Measurements from ENCODE around the gene RIOK1.

Gene RIOK1

DNA sequence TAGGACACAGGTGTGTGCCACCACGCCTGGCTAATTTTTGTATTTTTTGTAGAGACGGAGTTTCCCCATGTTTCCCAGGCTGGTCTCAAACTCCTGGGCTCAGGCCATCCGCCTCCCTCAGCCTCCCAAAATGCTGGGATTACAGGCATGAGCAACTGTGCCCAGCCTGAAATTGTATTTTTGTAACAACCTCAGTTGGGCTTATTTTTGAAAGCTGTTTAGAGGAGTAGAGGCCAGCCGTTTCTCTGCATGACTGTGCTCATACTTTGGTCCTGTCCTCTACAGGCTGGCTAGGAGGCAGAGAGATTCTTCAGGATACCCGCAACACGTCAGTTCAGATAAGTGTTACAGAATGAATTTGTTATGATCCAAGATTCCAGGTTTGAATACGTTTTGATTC, 22.2 kb upstream of the RIOK1 start:
- TF ChIP-seq, protein P1, sequence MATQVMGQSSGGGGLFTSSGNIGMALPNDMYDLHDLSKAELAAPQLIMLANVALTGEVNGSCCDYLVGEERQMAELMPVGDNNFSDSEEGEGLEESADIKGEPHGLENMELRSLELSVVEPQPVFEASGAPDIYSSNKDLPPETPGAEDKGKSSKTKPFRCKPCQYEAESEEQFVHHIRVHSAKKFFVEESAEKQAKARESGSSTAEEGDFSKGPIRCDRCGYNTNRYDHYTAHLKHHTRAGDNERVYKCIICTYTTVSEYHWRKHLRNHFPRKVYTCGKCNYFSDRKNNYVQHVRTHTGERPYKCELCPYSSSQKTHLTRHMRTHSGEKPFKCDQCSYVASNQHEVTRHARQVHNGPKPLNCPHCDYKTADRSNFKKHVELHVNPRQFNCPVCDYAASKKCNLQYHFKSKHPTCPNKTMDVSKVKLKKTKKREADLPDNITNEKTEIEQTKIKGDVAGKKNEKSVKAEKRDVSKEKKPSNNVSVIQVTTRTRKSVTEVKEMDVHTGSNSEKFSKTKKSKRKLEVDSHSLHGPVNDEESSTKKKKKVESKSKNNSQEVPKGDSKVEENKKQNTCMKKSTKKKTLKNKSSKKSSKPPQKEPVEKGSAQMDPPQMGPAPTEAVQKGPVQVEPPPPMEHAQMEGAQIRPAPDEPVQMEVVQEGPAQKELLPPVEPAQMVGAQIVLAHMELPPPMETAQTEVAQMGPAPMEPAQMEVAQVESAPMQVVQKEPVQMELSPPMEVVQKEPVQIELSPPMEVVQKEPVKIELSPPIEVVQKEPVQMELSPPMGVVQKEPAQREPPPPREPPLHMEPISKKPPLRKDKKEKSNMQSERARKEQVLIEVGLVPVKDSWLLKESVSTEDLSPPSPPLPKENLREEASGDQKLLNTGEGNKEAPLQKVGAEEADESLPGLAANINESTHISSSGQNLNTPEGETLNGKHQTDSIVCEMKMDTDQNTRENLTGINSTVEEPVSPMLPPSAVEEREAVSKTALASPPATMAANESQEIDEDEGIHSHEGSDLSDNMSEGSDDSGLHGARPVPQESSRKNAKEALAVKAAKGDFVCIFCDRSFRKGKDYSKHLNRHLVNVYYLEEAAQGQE (IDR thresholded peaks at IDR 0.05; ENCODE audit: insufficient read depth in 1 of 2, low read depth in 2 of 2, low read length in 2 of 2) = no peak
- TF ChIP-seq FOXP2 (optimal IDR thresholded peaks at IDR 0.05; ENCODE audit: borderline replicate concordance, extremely low read depth, extremely low read length, insufficient read depth) = no peak
- no peak for TF ChIP-seq SIN3A (IDR thresholded peaks at IDR 0.05; ENCODE audit: borderline replicate concordance, insufficient read depth, low read length)
- TF ChIP-seq TAF1 (IDR thresholded peaks at IDR 0.05; ENCODE audit: borderline replicate concordance, insufficient read depth, low read length) = no peak
- TF ChIP-seq POLR2AphosphoS5 (IDR thresholded peaks at IDR 0.05; ENCODE audit: low read depth, low read length) = no peak

DNA sequence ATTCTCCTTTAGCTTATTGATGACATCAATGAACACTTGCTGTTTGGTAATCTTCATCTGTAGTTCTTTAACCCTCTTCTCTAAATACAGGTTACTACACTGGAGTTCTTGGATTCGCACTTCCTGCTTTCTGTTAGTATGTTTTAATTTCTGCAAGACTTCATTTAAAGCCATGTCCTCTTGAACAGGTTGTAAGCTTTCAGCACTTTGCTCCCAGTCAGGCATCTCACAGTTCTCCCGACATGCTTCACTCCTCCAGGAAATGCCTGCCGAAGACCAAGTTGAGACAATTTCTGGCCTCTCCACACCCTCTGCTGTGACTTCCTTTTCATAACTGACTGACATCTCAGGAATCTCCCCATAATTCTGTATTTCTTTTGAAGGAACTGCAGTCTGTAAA, 15.9 kb upstream of the RIOK1 start:
- TF ChIP-seq FOXP2 (optimal IDR thresholded peaks at IDR 0.05; ENCODE audit: borderline replicate concordance, extremely low read depth, extremely low read length, insufficient read depth) = no peak
- TF ChIP-seq, protein P1 (IDR thresholded peaks at IDR 0.05; ENCODE audit: insufficient read depth in 1 of 2, low read depth in 2 of 2, low read length in 2 of 2) = no peak
- TF ChIP-seq TAF1 (IDR thresholded peaks at IDR 0.05; ENCODE audit: borderline replicate concordance, insufficient read depth, low read length) = no peak
- no peak for TF ChIP-seq POLR2AphosphoS5 (IDR thresholded peaks at IDR 0.05; ENCODE audit: low read depth, low read length)
- TF ChIP-seq SIN3A (IDR thresholded peaks at IDR 0.05; ENCODE audit: borderline replicate concordance, insufficient read depth, low read length) = no peak

DNA sequence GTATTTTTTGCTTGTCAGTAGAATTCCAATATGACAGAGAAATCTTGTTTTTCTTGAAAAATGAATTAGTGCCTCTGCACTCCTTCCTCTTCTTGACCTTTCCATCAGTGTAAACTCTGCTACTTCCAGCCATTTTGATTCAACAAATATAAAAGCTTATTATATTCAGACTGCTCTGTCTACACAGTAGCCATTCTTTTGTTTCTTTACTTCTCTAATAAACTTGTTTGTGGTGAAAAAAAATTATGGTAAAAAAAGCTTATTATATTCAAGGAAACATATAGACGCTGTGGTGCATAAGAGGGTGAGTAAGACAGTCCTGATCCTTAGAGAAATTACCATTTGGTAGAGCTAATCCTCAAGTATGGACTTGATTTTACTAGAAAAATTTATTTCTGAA, 11.6 kb upstream of the RIOK1 start:
- TF ChIP-seq FOXP2 (optimal IDR thresholded peaks at IDR 0.05; ENCODE audit: borderline replicate concordance, extremely low read depth, extremely low read length, insufficient read depth) = no peak
- TF ChIP-seq, protein P1 (IDR thresholded peaks at IDR 0.05; ENCODE audit: insufficient read depth in 1 of 2, low read depth in 2 of 2, low read length in 2 of 2) = no peak
- TF ChIP-seq TAF1 (IDR thresholded peaks at IDR 0.05; ENCODE audit: borderline replicate concordance, insufficient read depth, low read length) = no peak
- no peak for TF ChIP-seq POLR2AphosphoS5 (IDR thresholded peaks at IDR 0.05; ENCODE audit: low read depth, low read length)
- no peak for TF ChIP-seq SIN3A (IDR thresholded peaks at IDR 0.05; ENCODE audit: borderline replicate concordance, insufficient read depth, low read length)

DNA sequence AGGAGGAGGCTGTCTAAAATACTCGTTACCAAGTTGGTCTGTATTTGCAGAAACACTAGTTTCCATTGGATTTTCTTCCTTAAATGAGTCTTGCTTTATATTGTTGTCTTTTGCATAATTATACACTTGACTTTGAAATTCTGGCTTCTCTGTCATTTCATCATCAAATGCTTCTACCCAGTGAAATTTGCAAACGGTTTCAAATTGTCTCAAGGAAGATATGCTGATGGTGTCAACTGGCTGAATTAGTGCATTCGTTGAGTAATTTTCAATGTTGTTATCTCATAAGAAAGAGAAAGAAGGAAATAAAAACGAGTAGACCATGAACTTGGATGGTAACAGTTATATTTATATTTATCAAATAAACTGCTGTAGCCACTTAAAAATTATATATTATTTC, 10.9 kb upstream of the RIOK1 start:
- TF ChIP-seq SIN3A (IDR thresholded peaks at IDR 0.05; ENCODE audit: borderline replicate concordance, insufficient read depth, low read length) (no peak), POLR2AphosphoS5 (IDR thresholded peaks at IDR 0.05; ENCODE audit: low read depth, low read length) (no peak), TAF1 (IDR thresholded peaks at IDR 0.05; ENCODE audit: borderline replicate concordance, insufficient read depth, low read length) (no peak), FOXP2 (optimal IDR thresholded peaks at IDR 0.05; ENCODE audit: borderline replicate concordance, extremely low read depth, extremely low read length, insufficient read depth) (no peak)
- TF ChIP-seq, protein P1 (IDR thresholded peaks at IDR 0.05; ENCODE audit: insufficient read depth in 1 of 2, low read depth in 2 of 2, low read length in 2 of 2) = no peak

DNA sequence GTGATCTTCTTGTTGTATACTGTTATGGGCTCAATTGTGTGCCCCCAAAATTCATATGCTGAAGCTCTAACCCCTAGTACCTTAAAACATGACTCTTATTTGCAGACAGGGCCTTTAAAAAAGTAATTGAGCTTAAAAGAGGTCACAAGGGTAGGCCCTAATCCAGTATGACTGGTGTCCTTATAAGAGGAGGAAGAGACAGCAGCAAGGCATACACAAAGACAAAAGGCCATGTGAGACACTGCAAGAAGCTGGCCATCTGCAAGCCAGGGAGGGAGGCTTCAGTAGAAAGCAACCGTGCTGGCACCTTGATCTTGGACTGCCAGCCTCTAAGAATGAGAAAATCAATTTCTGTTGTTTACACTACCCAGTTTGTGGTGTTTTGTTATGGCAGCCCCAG, 8.5 kb upstream of the RIOK1 start:
- no peak for TF ChIP-seq FOXP2 (optimal IDR thresholded peaks at IDR 0.05; ENCODE audit: borderline replicate concordance, extremely low read depth, extremely low read length, insufficient read depth)
- no peak for TF ChIP-seq SIN3A (IDR thresholded peaks at IDR 0.05; ENCODE audit: borderline replicate concordance, insufficient read depth, low read length)
- TF ChIP-seq, protein P1 (IDR thresholded peaks at IDR 0.05; ENCODE audit: insufficient read depth in 1 of 2, low read depth in 2 of 2, low read length in 2 of 2) = no peak
- TF ChIP-seq POLR2AphosphoS5 (IDR thresholded peaks at IDR 0.05; ENCODE audit: low read depth, low read length) = no peak
- TF ChIP-seq TAF1 (IDR thresholded peaks at IDR 0.05; ENCODE audit: borderline replicate concordance, insufficient read depth, low read length) = no peak
